Neural progenitor cell (in vitro differentiated cells): ENCODE measurements around the gene CNPY2. TPM values are rescaled to one million over a fixed set of nuclear protein-coding genes. Genes with fewer than 3 reads are reported as not detected.
A peak's percentile ranks its signal among the peaks of the same experiment; 100 is the strongest.

Experiments used
- DNase-seq: peaks from one replicate; pipeline ENCODE4 v3.0.0-alpha.2; 2016; ENCODE audit warnings: low spot score
- H2AFZ ChIP-seq: fragments of 200-600 bp; sonication (generic); replicated peaks from 2 replicates; pipeline ENCODE4 v1.6.1; 2016; ENCODE audit warnings: antibody characterized with exemption
- H3F3A ChIP-seq: fragments of 200-600 bp; sonication (generic); 2 replicates; pipeline ENCODE4 v1.6.1; 2016; ENCODE audit warnings: antibody characterized with exemption, low read depth
- H3K27ac ChIP-seq: fragments of 200-600 bp; sonication (generic); 2 replicates; pipeline ENCODE4 v1.5.1; 2016; ENCODE audit warnings: mild to moderate bottlenecking
- H3K27me3 ChIP-seq: fragments of 200-600 bp; sonication (generic); 2 replicates; pipeline ENCODE4 v1.6.1; 2016; ENCODE audit warnings: mild to moderate bottlenecking, moderate library complexity
- H3K36me3 ChIP-seq: fragments of 200-600 bp; sonication (generic); 2 replicates; pipeline ENCODE4 v1.5.1; 2016
- H3K4me1 ChIP-seq: fragments of 200-600 bp; sonication (generic); 2 replicates; pipeline ENCODE4 v1.6.1; 2016; ENCODE audit warnings: mixed run types
- H3K4me2 ChIP-seq: fragments of 200-600 bp; sonication (generic); 2 replicates; pipeline ENCODE4 v1.6.1; 2016
- H3K4me3 ChIP-seq: fragments of 200-600 bp; sonication (generic); 2 replicates; pipeline ENCODE4 v1.5.1; 2016
- H3K79me2 ChIP-seq: fragments of 200-600 bp; sonication (generic); 2 replicates; pipeline ENCODE4 v1.6.1; 2016; ENCODE audit warnings: low read depth
- H3K9ac ChIP-seq: fragments of 200-600 bp; sonication (generic); 2 replicates; pipeline ENCODE4 v1.6.1; 2016
- H3K9me3 ChIP-seq: fragments of 200-600 bp; sonication (generic); 2 replicates; pipeline ENCODE4 v1.5.1; 2016; ENCODE audit warnings: low read depth
- H4K20me1 ChIP-seq: fragments of 200-600 bp; sonication (generic); 2 replicates; pipeline ENCODE4 v1.6.1; 2016; ENCODE audit warnings: low read depth
- H3K27ac Mint-ChIP-seq: 3 replicates; pipeline ENCODE4 v1.8.0; 2021; ENCODE audit warnings: mixed read lengths
- H3K27me3 Mint-ChIP-seq: 2 replicates; pipeline ENCODE4 v1.8.0; 2022; ENCODE audit warnings: low read depth, mild to moderate bottlenecking, inconsistent platforms, moderate library complexity, mixed read lengths; ENCODE audit not compliant: insufficient read depth
- H3K36me3 Mint-ChIP-seq: 3 replicates; pipeline ENCODE4 v1.8.0; 2021; ENCODE audit warnings: mixed read lengths
- H3K4me1 Mint-ChIP-seq: 3 replicates; pipeline ENCODE4 v1.8.0; 2021; ENCODE audit warnings: mixed read lengths
- H3K4me3 Mint-ChIP-seq: 3 replicates; pipeline ENCODE4 v1.8.0; 2021; ENCODE audit warnings: mild to moderate bottlenecking, moderate library complexity, mixed read lengths
- H3K9me3 Mint-ChIP-seq: 3 replicates; pipeline ENCODE4 v1.8.0; 2020; ENCODE audit warnings: mixed read lengths
- CTCF ChIP-seq: fragments of 200-600 bp; sonication (generic); IDR thresholded peaks from 2 replicates; pipeline ENCODE4 v1.5.1; 2017; ENCODE audit warnings: antibody characterized with exemption, mild to moderate bottlenecking
- EZH2 ChIP-seq: fragments of 200-600 bp; sonication (generic); IDR thresholded peaks from 2 replicates; pipeline ENCODE4 v1.6.1; 2017; ENCODE audit warnings: antibody characterized with exemption, mild to moderate bottlenecking, moderate library complexity
- EZH2phosphoT487 ChIP-seq: fragments of 200-600 bp; sonication (generic); IDR thresholded peaks from 2 replicates; pipeline ENCODE4 v1.6.1; 2017; ENCODE audit warnings: antibody characterized with exemption
- total RNA-seq: library from RNA; depleted of rRNA; stranded (reverse); fragments of >200 nt; gene quantifications from 2 replicates; pipeline ENCODE4 v1.2.3, GENCODE V29; 2015; ENCODE audit warnings: low replicate concordance

The CNPY2 gene
- total RNA-seq, 1 donor from 2014 or later, result 128 TPM

GRCh38 chr12:56341616-56342015 is 25.8 kb upstream of the CNPY2 start:
- Histone ChIP-seq H3K9me3 (no peaks in the 10 kb centered on the region), H3K27me3 (no peaks in the 10 kb centered on the region), H3K4me3 (no peak overlapping the region), H3K36me3 (no peaks in the 10 kb centered on the region), H3F3A (peaks cover 19% of the 10 kb centered on the region), H3K9ac (no peak overlapping the region), H4K20me1 (no peaks in the 10 kb centered on the region), H3K4me2 (no peak overlapping the region), H2AFZ (no peak overlapping the region), H3K4me1 (peaks cover 20% of the 10 kb centered on the region), H3K27ac (no peak overlapping the region), H3K79me2 (no peaks in the 10 kb centered on the region)
- Mint-ChIP-seq H3K27ac (no peak overlapping the region), H3K27me3 (peaks cover 5% of the 10 kb centered on the region), H3K4me1 (peaks cover 11% of the 10 kb centered on the region), H3K9me3 (no peaks in the 10 kb centered on the region), H3K4me3 (no peak overlapping the region), H3K36me3 (peaks cover 9% of the 10 kb centered on the region)
- no peak for DNase-seq
- TF ChIP-seq CTCF (no peak), EZH2 (no peak), EZH2phosphoT487 (no peak)

GRCh38 chr12:56339158-56339422 is 23.3 kb upstream of the CNPY2 start:
- Mint-ChIP-seq H3K27ac (peak overlapping the region; percentile 55), H3K36me3 (no peaks in the 10 kb centered on the region), H3K9me3 (no peaks in the 10 kb centered on the region), H3K4me3 (peak overlapping the region; percentile 2), H3K27me3 (peaks cover 5% of the 10 kb centered on the region), H3K4me1 (peaks cover 11% of the 10 kb centered on the region)
- H3K4me2 ChIP-seq, result peak overlapping the region; percentile 70
- no peaks in the 10 kb centered on the region for H3K9me3 ChIP-seq
- peaks cover 20% of the 10 kb centered on the region for H3K4me1 ChIP-seq
- H3K27ac ChIP-seq, result peak overlapping the region; percentile 73
- peak overlapping the region; percentile 84 for H2AFZ ChIP-seq
- no peaks in the 10 kb centered on the region for H3K27me3 ChIP-seq
- no peaks in the 10 kb centered on the region for H3K79me2 ChIP-seq
- peak overlapping the region; percentile 38 for H3K9ac ChIP-seq
- TF ChIP-seq EZH2 (no peak), CTCF (no peak), EZH2phosphoT487 (no peak)
- peak overlapping the region; percentile 18 for H3K4me3 ChIP-seq
- H3K36me3 ChIP-seq, result no peaks in the 10 kb centered on the region
- DNase-seq, result no peak
- no peaks in the 10 kb centered on the region for H4K20me1 ChIP-seq
- peaks cover 30% of the 10 kb centered on the region for H3F3A ChIP-seq

- peak within 1 kb of the TSS; percentile 70 for H3K4me2 ChIP-seq
- Mint-ChIP-seq H3K4me3 (peak within 1 kb of the TSS; percentile 2), H3K27ac (peak within 1 kb of the TSS; percentile 55), H3K27me3 (peaks cover 8% of the 10 kb centered on the region), H3K4me1 (peaks cover 11% of the 10 kb centered on the region), H3K9me3 (no peaks in the 10 kb centered on the region), H3K36me3 (no peaks in the 10 kb centered on the region)
- H3K9me3 ChIP-seq, result no peaks in the 10 kb centered on the region
- peaks cover 35% of the 10 kb centered on the region for H3F3A ChIP-seq
- no peaks in the 10 kb centered on the region for H3K27me3 ChIP-seq
- peak within 1 kb of the TSS; percentile 18 for H3K4me3 ChIP-seq
- H3K4me1 ChIP-seq, result peaks cover 20% of the 10 kb centered on the region
- DNase-seq, result peak; percentile 54
- no peaks in the 10 kb centered on the region for H3K79me2 ChIP-seq
- H3K27ac ChIP-seq, result peak within 1 kb of the TSS; percentile 73
- H3K9ac ChIP-seq, result peak within 1 kb of the TSS; percentile 38
- no peaks in the 10 kb centered on the region for H3K36me3 ChIP-seq
- H2AFZ ChIP-seq, result peak within 1 kb of the TSS; percentile 84
- no peaks in the 10 kb centered on the region for H4K20me1 ChIP-seq
- TF ChIP-seq CTCF, result no peak
- TF ChIP-seq EZH2phosphoT487, result no peak
- no peak for TF ChIP-seq EZH2
These were observed 22.7 kb upstream of the CNPY2 start, which contains the start of gene IL23A for GRCh38 chr12:56338308-56339157. IL23A (plus strand) TSS chr12:56338884; CDS start chr12:56339045, 161 bp downstream.
